SK-N-SH treated with all-trans-retinoic acid at 6 μM for 48 hours (cell line): ENCODE data around the gene CKMT2.

Experiments used
- ARNTL ChIP-seq: fragments of 450-650 bp; formaldehyde crosslinking; IDR thresholded peaks from 2 replicates; pipeline ENCODE4 v1.5.0; 2020; ENCODE audit warnings: low read depth, mild to moderate bottlenecking, moderate library complexity, borderline replicate concordance
- BACH2 ChIP-seq: fragments of 250-450 bp; sonication (Bioruptor Pico); IDR thresholded peaks from 2 replicates; pipeline ENCODE4 v1.9.0; 2021; ENCODE audit warnings: mild to moderate bottlenecking, borderline replicate concordance
- CSDC2 ChIP-seq: fragments of 250-450 bp; sonication (Bioruptor Pico); IDR thresholded peaks from 2 replicates; pipeline ENCODE4 v1.5.0; 2020; ENCODE audit warnings: mild to moderate bottlenecking, moderate library complexity
- GLIS3 ChIP-seq: fragments of 250-450 bp; sonication (Bioruptor Pico); IDR thresholded peaks from 2 replicates; pipeline ENCODE4 v1.5.0; 2020; ENCODE audit warnings: mild to moderate bottlenecking, moderate library complexity
- ISL1 ChIP-seq: fragments of 250-450 bp; sonication (Bioruptor Pico); IDR thresholded peaks from 2 replicates; pipeline ENCODE4 v2.1.2; 2022; ENCODE audit warnings: mild to moderate bottlenecking, moderate library complexity
- OSR1 ChIP-seq: fragments of 250-450 bp; sonication (Bioruptor Pico); IDR thresholded peaks from 2 replicates; pipeline ENCODE4 v1.8.0; 2022; ENCODE audit warnings: moderate library complexity, mild to moderate bottlenecking, inconsistent platforms
- TOX ChIP-seq: fragments of 250-450 bp; sonication (Bioruptor Pico); IDR thresholded peaks from 2 replicates; pipeline ENCODE4 v1.8.0; 2021; ENCODE audit warnings: mild to moderate bottlenecking, moderate library complexity, borderline replicate concordance
- ZFP3 ChIP-seq: fragments of 250-450 bp; sonication (Bioruptor Pico); IDR thresholded peaks from 2 replicates; pipeline ENCODE4 v1.5.0; 2020; ENCODE audit warnings: mild to moderate bottlenecking, moderate library complexity
- ZFP30 ChIP-seq: fragments of 450-650 bp; formaldehyde crosslinking; IDR thresholded peaks from 2 replicates; pipeline ENCODE4 v1.5.0; 2022; ENCODE audit warnings: mild to moderate bottlenecking, moderate library complexity
- ZNF565 ChIP-seq: fragments of 450-650 bp; formaldehyde crosslinking; conservative IDR thresholded peaks from 2 replicates; pipeline ENCODE4 v1.5.0; 2020; ENCODE audit warnings: low read depth, mild to moderate bottlenecking, moderate library complexity
- ZNF8 ChIP-seq: fragments of 450-650 bp; formaldehyde crosslinking; IDR thresholded peaks from 2 replicates; pipeline ENCODE4 v1.5.0; 2020; ENCODE audit warnings: mild to moderate bottlenecking, moderate library complexity
- TF ChIP-seq, protein P1 (sequence below): fragments of 250-450 bp; sonication (Bioruptor Pico); IDR thresholded peaks from 2 replicates; pipeline ENCODE4 v1.8.0; 2020; ENCODE audit warnings: mild to moderate bottlenecking, moderate library complexity, borderline replicate concordance
- TF ChIP-seq, protein P2 (sequence below): fragments of 250-450 bp; sonication (Bioruptor Pico); IDR thresholded peaks from 2 replicates; pipeline ENCODE4 v1.5.1; 2020; ENCODE audit warnings: low read depth, mild to moderate bottlenecking, moderate library complexity
- TF ChIP-seq, protein P3 (sequence below): fragments of 250-450 bp; sonication (Bioruptor Pico); IDR thresholded peaks from 2 replicates; pipeline ENCODE4 v1.5.0; 2020; ENCODE audit warnings: mild to moderate bottlenecking, moderate library complexity

DNA sequence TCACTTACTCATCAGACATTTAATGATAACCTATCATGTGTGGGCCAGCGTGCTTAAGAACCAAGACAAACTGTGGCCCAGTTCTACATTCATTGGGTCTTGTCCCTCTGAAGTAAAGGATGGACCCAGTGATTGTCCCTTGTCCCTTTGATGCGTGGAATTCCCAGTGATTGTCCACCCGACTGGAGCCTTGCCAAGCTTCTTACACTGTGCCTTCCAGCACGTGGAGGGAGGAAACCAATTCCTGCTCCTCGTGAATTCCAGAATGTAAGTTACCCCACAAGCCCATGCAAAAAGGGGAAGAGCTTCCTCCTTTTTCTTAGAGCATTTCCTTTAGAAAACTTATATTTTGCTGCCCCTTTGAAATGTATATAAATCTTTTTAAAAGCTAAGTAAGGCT lies 7.9 kb downstream of the CKMT2 start:
- TF ChIP-seq, protein P1, sequence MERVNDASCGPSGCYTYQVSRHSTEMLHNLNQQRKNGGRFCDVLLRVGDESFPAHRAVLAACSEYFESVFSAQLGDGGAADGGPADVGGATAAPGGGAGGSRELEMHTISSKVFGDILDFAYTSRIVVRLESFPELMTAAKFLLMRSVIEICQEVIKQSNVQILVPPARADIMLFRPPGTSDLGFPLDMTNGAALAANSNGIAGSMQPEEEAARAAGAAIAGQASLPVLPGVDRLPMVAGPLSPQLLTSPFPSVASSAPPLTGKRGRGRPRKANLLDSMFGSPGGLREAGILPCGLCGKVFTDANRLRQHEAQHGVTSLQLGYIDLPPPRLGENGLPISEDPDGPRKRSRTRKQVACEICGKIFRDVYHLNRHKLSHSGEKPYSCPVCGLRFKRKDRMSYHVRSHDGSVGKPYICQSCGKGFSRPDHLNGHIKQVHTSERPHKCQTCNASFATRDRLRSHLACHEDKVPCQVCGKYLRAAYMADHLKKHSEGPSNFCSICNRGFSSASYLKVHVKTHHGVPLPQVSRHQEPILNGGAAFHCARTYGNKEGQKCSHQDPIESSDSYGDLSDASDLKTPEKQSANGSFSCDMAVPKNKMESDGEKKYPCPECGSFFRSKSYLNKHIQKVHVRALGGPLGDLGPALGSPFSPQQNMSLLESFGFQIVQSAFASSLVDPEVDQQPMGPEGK (CRISPR knock-in tag), result no peak
- TF ChIP-seq ZFP3 (no peak), OSR1 (CRISPR knock-in tag) (no peak), GLIS3 (no peak), TOX (CRISPR knock-in tag) (no peak), ZNF8 (CRISPR knock-in tag) (no peak), ZFP30 (no peak), BACH2 (CRISPR knock-in tag) (no peak), ZNF565 (CRISPR knock-in tag) (no peak), ARNTL (CRISPR knock-in tag) (no peak), CSDC2 (CRISPR knock-in tag) (no peak), ISL1 (CRISPR knock-in tag) (no peak)
- TF ChIP-seq, protein P2, sequence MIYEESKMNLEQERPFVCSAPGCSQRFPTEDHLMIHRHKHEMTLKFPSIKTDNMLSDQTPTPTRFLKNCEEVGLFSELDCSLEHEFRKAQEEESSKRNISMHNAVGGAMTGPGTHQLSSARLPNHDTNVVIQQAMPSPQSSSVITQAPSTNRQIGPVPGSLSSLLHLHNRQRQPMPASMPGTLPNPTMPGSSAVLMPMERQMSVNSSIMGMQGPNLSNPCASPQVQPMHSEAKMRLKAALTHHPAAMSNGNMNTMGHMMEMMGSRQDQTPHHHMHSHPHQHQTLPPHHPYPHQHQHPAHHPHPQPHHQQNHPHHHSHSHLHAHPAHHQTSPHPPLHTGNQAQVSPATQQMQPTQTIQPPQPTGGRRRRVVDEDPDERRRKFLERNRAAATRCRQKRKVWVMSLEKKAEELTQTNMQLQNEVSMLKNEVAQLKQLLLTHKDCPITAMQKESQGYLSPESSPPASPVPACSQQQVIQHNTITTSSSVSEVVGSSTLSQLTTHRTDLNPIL (CRISPR knock-in tag), result no peak
- TF ChIP-seq, protein P3, sequence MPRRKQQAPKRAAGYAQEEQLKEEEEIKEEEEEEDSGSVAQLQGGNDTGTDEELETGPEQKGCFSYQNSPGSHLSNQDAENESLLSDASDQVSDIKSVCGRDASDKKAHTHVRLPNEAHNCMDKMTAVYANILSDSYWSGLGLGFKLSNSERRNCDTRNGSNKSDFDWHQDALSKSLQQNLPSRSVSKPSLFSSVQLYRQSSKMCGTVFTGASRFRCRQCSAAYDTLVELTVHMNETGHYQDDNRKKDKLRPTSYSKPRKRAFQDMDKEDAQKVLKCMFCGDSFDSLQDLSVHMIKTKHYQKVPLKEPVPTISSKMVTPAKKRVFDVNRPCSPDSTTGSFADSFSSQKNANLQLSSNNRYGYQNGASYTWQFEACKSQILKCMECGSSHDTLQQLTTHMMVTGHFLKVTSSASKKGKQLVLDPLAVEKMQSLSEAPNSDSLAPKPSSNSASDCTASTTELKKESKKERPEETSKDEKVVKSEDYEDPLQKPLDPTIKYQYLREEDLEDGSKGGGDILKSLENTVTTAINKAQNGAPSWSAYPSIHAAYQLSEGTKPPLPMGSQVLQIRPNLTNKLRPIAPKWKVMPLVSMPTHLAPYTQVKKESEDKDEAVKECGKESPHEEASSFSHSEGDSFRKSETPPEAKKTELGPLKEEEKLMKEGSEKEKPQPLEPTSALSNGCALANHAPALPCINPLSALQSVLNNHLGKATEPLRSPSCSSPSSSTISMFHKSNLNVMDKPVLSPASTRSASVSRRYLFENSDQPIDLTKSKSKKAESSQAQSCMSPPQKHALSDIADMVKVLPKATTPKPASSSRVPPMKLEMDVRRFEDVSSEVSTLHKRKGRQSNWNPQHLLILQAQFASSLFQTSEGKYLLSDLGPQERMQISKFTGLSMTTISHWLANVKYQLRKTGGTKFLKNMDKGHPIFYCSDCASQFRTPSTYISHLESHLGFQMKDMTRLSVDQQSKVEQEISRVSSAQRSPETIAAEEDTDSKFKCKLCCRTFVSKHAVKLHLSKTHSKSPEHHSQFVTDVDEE (CRISPR knock-in tag), result no peak
